ENCODE data around the gene LELP1. TPM values are rescaled to one million over a fixed set of nuclear protein-coding genes. Genes with fewer than 3 reads are reported as not detected.

LELP1 gene
- total and polyA plus RNA-seq, 9 of the 15 experiments (the other 6 are each of a cell fraction or from before 2014, with no cell fraction given) = not detected

DNA sequence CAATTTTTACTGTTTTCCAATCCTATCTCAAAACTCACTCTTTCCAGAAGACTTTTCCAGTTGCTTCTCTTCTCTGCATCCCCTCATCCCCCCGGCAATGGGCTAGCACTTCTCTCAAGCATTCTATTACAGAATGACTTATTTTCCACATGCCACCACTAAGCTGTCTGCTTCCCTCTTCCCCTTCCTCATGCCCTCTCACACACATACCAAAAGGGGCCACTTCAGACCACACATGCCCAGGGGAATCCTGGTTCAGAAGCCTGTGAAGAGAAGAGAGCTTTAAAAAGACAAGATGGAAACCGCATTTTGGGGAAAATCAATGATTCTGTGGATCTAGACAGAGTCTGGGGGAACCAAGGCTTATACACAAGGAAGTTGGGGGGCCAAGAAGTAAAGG, 47.9 kb downstream of the LELP1 start:
- Histone ChIP-seq H3K4me3 (no peak overlapping the region), H3K4me1 (replicated peaks in 1 of 2; ENCODE audit: control insufficient read depth in 2 of 2, insufficient read depth in 2 of 2, low read length in 2 of 2) (no peaks in the 10 kb centered on the region), H3K9ac (ENCODE audit: insufficient read depth in 1 of 2, low read depth in 2 of 2, low read length in 2 of 2) (no peak overlapping the region), H3K27me3 (ENCODE audit: control insufficient read depth in 2 of 2, insufficient read depth in 2 of 2, low read length in 2 of 2) (peaks cover 2 to 5% of the 10 kb centered on the region in 2 experiments; a peak in 3 of 5 replicates), H3K79me2 (ENCODE audit: control insufficient read depth, insufficient read depth, low read length) (no peaks in the 10 kb centered on the region), H3K36me3 (ENCODE audit: control insufficient read depth, insufficient read depth, low read length) (no peaks in the 10 kb centered on the region), H4K20me1 (replicated peaks; ENCODE audit: control insufficient read depth, insufficient read depth, low read length) (no peaks in the 10 kb centered on the region), H3K27ac (ENCODE audit: extremely low read depth, low read depth, low read length) (no peak overlapping the region), H2AFZ (ENCODE audit: low read depth, low read length) (no peak overlapping the region), H3K9me1 (ENCODE audit: control insufficient read depth, insufficient read depth, low read length) (no peaks in the 10 kb centered on the region), H3K9me3 (replicated peaks; ENCODE audit: control insufficient read depth, insufficient read depth, low read depth, low read length) (no peaks in the 10 kb centered on the region), H3K4me2 (ENCODE audit: insufficient read depth, low read length) (no peak overlapping the region)
- ChIA-PET POLR2A (no interaction called here), CTCF (ENCODE audit: low intra/inter-chr PET ratio) (interaction anchor here (0.5 kb wide), 1 partner anchor 10 kb away, joined by 3 read pairs; no protein-coding TSS in a partner anchor)
- TF ChIP-seq, protein P1, sequence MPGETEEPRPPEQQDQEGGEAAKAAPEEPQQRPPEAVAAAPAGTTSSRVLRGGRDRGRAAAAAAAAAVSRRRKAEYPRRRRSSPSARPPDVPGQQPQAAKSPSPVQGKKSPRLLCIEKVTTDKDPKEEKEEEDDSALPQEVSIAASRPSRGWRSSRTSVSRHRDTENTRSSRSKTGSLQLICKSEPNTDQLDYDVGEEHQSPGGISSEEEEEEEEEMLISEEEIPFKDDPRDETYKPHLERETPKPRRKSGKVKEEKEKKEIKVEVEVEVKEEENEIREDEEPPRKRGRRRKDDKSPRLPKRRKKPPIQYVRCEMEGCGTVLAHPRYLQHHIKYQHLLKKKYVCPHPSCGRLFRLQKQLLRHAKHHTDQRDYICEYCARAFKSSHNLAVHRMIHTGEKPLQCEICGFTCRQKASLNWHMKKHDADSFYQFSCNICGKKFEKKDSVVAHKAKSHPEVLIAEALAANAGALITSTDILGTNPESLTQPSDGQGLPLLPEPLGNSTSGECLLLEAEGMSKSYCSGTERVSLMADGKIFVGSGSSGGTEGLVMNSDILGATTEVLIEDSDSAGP (CRISPR knock-in tag; IDR thresholded peaks at IDR 0.05) = no peak
- TF ChIP-seq, protein P2, sequence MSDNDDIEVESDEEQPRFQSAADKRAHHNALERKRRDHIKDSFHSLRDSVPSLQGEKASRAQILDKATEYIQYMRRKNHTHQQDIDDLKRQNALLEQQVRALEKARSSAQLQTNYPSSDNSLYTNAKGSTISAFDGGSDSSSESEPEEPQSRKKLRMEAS (CRISPR knock-in tag; IDR thresholded peaks at IDR 0.05) = no peak
- TF ChIP-seq ZNF23 (CRISPR knock-in tag; IDR thresholded peaks at IDR 0.05) = no peak
- no peak for TF ChIP-seq JUN (IDR thresholded peaks at IDR 0.05; ENCODE audit: borderline replicate concordance, low read depth, low read length)
- no peak for TF ChIP-seq JUN (CRISPR knock-in tag; IDR thresholded peaks at IDR 0.05; ENCODE audit: borderline replicate concordance)
- no peak for TF ChIP-seq ZNF354B (CRISPR knock-in tag; IDR thresholded peaks at IDR 0.05)
- TF ChIP-seq DPF2 (IDR thresholded peaks at IDR 0.05) = no peak
- TF ChIP-seq, protein P3, sequence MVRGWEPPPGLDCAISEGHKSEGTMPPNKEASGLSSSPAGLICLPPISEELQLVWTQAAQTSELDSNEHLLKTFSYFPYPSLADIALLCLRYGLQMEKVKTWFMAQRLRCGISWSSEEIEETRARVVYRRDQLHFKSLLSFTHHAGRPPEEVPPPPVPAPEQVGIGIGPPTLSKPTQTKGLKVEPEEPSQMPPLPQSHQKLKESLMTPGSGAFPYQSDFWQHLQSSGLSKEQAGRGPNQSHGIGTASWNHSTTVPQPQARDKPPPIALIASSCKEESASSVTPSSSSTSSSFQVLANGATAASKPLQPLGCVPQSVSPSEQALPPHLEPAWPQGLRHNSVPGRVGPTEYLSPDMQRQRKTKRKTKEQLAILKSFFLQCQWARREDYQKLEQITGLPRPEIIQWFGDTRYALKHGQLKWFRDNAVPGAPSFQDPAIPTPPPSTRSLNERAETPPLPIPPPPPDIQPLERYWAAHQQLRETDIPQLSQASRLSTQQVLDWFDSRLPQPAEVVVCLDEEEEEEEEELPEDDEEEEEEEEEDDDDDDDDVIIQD (CRISPR knock-in tag; IDR thresholded peaks at IDR 0.05) = no peak
- no peak for TF ChIP-seq SPI1 (IDR thresholded peaks at IDR 0.05; ENCODE audit: borderline replicate concordance, low read depth, low read length)
- TF ChIP-seq ASH1L (IDR thresholded peaks at IDR 0.05; ENCODE audit: borderline replicate concordance, low read depth, partially characterized antibody) = no peak
- intact Hi-C loops (cut with micrococcal nuclease) = no loop called here
- DNase-seq (ENCODE audit: extremely low read depth in 1 of 4, low spot score in 3 of 4) = no peak
- 3% methylated on average over 2 of the region's 2 CpGs for WGBS (ENCODE audit: insufficient coverage, low coverage, missing lambda C conversion rate)
- no TSS peak for BruUV-seq (replicated peaks)
- in situ Hi-C loops (cut with MboI) = no loop called here
- no peak for ATAC-seq
- no peak for FAIRE-seq
